GM21423 (cell line): ENCODE data around the gene COA3.

Experiments used
- ATAC-seq: cut with Tn5 transposase; IDR thresholded peaks from one replicate; pipeline ENCODE4 v1.9.1; 2021; ENCODE audit warnings: mild to moderate bottlenecking, moderate library complexity; ENCODE audit not compliant: unreplicated experiment

COA3 gene

DNA sequence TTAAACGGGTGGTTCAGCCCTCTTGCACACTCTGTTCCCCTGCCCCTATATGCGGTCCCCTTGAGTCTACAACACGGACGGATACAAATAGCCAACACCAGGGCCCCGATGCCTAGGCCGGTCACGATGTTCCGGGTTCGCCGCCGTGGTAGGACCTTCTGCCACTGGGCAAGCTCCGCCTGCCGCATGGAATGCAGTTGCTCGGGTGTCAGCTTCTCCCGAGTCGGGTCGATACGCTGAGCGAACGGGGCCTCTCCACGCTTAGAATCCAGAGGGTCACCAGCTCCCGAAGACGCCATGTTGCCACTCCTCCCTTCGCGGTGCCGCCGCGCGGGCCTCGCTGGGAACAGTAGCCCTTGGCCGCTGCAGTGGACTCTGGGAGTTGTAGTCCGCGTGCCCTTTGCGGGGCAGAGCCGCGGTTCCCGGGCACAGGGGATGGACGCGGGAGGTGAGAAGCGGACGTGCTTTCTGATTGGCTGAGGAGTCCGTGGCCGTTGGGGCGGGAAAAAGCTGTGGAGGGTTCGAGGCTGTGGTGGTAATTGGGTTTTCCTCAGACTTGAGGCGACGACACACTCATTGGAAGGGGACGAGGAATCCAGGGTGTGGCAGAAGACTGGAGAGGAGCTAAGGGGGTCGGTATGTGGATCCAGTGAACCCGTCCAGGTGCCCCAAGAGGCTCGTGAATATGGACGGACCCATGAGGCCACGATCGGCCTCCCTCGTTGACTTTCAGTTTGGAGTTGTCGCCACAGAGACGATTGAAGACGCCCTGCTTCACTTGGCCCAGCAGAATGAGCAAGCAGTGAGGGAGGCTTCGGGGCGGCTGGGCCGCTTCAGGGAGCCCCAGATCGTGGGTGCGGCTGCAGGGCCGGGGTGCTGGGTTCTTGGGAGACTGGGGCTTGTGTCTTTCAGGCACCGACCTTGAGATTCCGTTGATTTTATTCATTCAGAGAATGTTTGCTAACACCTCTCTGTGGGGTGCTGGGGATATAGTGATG lies at the start of gene COA3, which contains the start of gene CNTD1:
Gene COA3, minus strand, starts transcription at position 322 of the 998 bp plus-strand sequence. Its CDS starts 23 bp downstream, at position 299.
Gene CNTD1, plus strand, starts transcription at position 479 of the 998 bp plus-strand sequence. Its CDS starts 207 bp downstream, at position 686.
- no peak for ATAC-seq

DNA sequence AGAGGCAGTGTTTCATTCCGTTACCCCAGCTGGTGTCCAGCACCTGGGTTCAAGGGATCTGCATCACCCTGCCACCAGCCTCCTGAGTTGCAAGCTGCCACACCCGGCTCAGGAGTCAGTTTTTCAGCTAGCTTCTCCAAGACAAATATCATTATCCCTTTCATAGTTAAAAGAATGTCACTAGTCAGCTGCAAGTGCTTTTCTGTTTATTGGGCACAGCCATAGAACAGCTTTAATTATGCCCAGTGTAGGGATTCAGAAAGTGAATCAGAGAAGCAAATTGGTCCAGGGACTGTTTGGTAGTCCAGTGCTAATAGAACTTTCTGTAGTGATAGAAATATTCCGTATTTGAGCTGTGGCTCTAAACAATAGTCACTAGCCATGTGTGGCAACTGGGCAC lies 49.6 kb upstream of the COA3 start:
- no peak for ATAC-seq

DNA sequence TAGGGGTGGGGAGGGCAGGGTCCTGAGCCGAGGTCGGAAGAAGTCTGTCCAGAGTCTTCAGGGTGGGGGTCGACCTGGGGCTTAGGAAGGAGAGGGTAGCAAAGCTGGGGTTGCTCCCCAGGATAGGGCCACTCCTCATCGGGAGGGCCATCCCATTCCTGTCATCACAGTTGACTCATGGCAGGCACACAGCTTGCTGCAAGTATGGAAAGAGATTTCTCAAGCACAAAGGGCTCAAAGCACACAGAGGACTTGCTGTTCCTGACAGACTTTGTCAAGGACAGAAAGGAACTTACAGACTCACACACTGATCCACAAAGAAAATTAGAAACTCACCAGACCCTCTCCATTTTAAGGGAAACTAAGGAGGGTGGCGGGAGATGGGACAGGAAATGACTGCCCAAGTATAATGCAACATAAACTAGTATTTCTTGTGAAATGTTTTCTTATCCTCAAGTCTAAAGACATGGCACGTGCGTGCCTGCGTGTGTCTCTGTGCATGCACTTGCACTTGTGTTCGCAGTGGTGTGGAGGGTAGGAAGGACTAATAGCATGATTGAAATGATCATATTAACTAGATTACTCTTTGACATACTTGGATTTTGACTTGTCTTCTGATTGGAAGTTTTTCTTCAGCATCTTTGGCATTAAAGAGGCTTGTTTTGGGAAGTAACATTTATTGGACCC lies 48.2 kb upstream of the COA3 start:
- no peak for ATAC-seq

GRCh38 chr17:42845918-42846593 lies 47.6 kb upstream of the COA3 start:
- no peak for ATAC-seq

- no peak for ATAC-seq
Observed at GRCh38 chr17:42845556-42845917, 47.0 kb upstream of the COA3 start.

DNA sequence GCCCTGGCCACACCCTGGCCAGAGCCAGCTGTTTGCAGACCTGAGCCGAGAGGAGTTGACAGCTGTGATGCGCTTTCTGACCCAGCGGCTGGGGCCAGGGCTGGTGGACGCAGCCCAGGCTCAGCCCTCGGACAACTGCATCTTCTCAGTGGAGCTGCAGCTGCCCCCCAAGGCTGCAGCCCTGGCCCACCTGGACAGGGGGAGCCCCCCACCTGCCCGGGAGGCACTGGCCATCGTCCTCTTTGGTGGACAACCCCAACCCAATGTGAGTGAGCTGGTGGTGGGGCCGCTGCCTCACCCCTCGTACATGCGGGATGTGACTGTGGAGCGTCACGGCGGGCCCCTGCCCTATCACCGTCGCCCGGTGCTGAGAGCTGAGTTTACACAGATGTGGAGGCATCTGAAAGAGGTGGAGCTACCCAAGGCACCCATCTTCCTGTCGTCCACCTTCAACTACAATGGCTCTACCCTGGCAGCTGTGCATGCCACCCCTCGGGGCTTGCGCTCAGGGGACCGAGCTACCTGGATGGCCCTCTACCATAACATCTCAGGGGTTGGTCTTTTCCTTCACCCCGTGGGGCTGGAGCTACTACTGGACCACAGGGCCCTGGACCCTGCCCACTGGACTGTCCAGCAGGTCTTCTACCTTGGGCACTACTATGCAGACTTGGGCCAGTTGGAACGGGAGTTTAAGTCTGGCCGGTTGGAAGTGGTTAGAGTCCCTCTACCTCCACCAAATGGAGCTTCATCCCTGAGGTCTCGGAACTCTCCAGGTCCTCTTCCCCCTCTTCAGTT lies 46.5 kb upstream of the COA3 start:
- no peak for ATAC-seq

DNA sequence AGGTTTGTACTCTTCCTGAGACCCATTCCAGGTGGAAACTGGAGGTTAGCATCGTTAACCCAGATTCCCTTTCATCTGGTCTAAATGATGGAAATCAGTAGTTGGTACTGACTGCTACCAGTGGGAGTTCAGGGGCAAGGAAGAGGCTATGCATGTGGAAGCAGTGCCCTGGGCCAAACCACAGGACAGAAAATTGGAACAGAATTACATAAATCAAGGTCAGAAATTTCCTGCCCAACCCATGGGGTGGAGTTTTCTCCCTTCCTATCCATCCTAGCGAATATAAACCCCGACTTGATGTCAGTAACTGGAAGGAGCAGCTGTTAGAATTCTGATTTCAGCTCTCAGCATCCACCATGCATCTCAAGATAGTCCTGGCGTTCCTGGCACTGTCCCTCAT lies 45.8 kb upstream of the COA3 start, which contains the start of gene AOC2:
Gene AOC2, plus strand, starts transcription at position 310 of the 400 bp plus-strand sequence. Its CDS starts 47 bp downstream, at position 357.
- ATAC-seq = no peak

DNA sequence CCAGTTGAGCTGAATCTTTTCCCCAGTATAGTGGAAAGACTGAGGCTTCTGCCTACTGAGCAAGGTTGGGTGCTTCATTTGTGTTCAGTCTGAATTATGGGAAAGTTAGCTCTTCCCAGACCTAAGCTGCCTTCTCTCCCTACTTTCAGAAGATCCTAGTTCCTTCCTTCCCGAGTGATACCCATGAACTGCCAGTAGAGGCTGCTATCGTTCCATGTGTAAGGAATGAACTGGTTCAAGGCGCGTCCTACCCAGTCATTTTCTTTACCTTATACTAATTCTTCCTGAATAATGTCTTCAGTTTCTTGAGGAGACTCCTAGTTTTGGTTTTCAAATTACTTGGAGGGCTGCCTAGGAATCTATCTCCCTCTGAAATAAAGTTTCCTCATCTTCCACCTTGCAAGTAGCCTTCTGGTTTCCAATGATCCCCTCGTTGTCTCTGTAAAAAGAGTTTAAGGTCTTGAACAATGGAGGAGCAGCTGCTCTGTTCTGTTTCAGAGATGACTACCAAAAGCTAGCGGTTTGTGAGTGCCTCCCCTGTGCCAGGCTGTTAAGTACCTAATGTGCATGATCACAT lies 44.9 kb upstream of the COA3 start:
- no peak for ATAC-seq

DNA sequence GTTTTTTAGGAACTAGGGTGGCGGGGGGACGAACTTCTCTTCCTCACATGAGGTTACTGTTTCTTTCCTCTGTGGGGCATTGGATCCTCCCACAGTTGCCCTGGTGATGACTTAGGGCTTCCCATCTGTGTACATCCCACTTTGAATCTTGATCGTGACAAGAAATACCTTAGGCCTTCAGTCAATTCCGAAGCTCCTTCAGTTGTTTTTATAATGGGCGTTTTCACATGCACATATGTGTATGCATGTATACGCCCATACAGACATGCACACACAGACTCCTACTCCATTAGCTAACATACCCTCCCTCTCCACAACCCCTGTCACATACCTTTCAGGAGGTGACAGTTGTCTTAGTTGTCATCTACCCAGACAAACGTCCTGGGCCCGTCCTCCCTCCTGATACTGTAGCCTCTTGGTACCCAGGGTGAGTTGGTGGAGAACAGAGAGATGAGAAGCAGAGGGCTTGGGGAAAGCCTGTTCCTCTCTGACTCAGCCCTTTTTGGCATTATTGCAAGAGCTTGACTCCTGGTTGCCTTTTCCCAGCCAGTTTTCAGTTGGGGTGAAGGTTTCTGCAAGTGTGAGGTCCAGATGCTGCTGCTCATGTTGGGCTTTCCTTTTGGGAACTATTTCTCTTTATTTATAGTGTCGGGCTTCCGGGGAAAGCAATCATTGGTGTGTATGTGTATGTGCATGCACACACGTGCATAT lies 43.6 kb upstream of the COA3 start:
- ATAC-seq = no peak

DNA sequence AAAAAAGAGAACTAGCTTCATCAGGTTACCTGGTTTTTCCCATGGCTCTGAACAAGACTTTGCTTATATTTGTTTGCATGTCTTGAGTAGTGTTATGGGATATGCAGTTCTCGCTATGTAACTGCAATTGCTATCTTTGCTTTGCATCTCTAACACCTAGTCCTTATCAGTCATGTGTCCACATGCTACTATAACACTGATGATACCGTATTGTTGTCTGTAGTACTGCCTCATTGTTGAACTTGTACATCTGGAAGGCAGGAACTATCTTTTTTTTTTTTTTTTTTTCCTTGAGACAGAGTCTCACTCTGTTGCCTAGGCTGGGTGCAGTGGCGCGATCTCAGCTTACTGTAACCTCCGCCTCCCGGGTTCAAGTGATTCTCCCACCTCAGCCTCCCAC lies 37.2 kb upstream of the COA3 start:
- ATAC-seq = no peak

GRCh38 chr17:42833767-42834422 lies 35.4 kb upstream of the COA3 start:
- no peak for ATAC-seq

GRCh38 chr17:42832934-42833766 lies 34.6 kb upstream of the COA3 start, which contains the start of gene PSME3:
PSME3 (plus strand) TSS chr17:42833397; CDS start chr17:42833632, 235 bp downstream.
- ATAC-seq = peak; percentile 88

DNA sequence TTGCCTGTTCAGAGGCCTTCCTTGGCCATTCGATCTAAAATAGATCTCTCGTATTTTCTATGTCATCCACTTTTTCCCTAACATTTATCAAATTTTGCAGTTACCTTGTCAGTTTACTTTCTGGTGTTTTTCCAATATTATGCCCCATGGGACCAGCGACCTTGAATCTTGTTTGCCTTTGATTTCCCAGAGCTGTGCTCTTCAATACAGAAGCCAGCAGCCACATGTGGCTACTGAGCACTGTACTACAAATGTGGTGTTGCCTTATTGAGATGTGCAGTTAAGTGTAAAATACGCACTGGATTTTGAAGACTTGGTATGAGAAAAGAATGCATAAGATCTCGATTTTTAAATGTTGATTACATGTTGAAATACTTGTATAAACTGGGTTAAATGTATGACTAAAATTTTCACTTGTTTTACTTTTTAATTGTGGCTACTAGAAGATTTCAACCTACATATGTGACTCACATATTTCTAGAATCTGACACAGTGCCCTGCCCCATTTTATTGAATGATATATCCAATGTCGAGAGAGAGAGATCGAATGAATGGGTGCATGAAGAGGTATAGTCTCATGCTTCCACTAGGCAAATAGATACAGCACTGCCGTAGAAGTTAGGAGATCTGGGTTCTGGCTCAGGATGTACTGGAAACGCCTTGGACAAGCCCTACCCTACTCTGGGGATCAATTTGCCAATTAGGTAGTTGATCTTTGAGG lies 33.9 kb upstream of the COA3 start:
- peak; percentile 9 for ATAC-seq

DNA sequence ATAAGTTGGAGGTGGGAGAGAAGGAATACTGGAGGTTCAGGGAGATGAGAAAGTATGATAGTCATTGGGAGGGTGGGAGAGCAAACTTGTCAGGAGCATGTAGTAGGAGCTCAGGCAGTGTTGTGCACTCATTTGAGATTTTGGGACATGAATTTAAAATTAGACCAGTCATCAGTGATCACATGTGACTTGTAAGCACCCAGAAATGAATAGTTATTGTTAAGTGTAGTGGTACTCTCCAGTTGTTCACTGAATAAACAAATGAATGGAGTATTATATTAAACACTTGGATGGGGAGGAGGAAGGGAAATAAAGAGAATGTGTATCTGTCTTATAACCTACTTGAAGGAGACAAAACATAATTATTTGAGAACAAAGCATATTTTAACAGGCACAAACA lies 32.5 kb upstream of the COA3 start:
- no peak for ATAC-seq

DNA sequence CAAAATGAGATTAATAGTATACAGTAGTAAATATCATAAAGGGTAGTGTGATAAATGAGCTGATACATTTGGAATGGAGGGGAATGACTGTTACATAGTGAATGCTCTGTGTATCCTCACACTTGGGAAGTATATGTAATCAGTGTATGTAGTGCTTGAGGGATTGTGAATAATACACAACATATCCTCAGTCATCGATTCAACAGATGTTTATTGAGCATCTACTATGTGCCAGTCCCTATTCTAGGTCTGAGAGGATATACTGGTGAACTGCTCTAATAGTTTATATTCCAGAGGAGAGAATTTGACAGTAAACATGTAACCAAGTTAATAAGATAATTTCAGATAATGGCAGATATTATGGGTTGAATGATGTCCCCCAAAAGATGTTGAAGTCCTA lies 29.0 kb upstream of the COA3 start:
- no peak for ATAC-seq

- no peak for ATAC-seq
Observed at GRCh38 chr17:42821176-42821575, 22.7 kb upstream of the COA3 start.

DNA sequence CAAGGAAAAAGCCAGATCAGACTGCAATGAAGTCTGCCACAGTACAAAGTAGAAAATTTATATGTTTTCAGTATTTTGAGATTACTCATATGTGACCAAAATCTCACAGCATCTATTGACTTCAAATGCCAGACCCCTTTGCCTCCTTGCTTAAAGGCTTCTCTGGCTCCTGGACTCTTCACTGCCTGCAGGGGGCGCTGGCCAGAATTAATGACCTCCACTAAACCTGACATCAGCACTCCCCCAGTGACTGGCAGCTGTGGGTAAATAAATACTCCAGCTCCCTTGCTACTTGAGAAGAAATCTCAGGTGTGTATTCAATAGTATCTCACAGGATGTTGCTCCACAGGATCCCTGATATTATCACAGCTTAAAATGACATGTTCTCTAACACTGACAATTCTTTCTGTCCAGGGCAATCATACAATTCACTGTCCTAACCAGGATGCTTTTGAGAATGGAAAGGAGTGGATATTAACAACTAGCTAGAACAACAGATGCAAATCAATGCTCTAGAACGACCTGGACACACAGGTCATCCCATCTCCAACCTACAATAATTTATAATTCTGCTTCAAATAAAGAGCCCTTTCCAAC lies 21.5 kb upstream of the COA3 start:
- no peak for ATAC-seq
